ENCODE measurements around the gene IL36RN.

- TF ChIP-seq POLR2AphosphoS5 (IDR thresholded peaks at IDR 0.05; ENCODE audit: borderline replicate concordance, low read depth, low read length): no peak
- no peak for TF ChIP-seq EZH2 (IDR thresholded peaks at IDR 0.05)
These were observed 32.4 kb downstream of the IL36RN start for GRCh38 chr2:113091231-113091896.

Data from SK-N-MC (cell line).